ENCODE measurements around the gene SUN3. TPM values are rescaled to one million over a fixed set of nuclear protein-coding genes. Genes with fewer than 3 reads are reported as not detected.

The SUN3 gene
- total RNA-seq, 1 experiment from 2014 or later, result not detected

DNA sequence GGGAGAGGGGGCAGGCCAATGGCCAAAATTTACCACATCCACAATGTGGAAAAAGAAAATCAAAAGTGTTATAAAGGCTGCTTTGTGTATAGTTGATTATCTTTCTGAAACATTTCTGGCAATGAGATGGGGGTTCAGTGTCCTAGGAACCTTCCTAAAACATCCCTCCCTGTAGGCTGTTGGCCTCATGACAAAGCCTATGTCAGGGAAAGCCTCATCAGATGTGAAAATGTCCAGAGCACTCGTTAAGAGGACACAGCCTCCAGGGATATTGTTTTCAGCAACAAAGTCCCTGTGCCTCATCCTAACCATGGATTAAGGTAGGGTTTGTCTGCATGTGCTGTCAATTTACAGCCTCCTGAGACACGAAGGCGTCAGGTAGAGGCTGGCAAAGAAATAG lies 17.0 kb downstream of the SUN3 start:
- H3T11ph ChIP-seq (ENCODE audit: low read length), result no peak overlapping the region
- Mint-ChIP-seq H3K36me3 (ENCODE audit: insufficient read depth in 1 of 3, low read depth in 3 of 3) (no peaks in the 10 kb centered on the region), H3K9me3 (0 out of 5 replicates have a peak, but pooled peaks cover 0 to 2% of the 10 kb centered on the region in 2 experiments), H3K27me3 (ENCODE audit: low read depth) (peaks cover 5% of the 10 kb centered on the region), H3K27ac (no peak overlapping the region), H3K4me1 (peaks cover 0 to 4% of the 10 kb centered on the region in 2 experiments; a peak in 2 of 4 replicates), H3K4me3 (no peak overlapping the region)
- H3K18ac ChIP-seq (ENCODE audit: insufficient read length, low read depth, low read length), result no peak overlapping the region
- no peak overlapping the region for H2AK5ac ChIP-seq (ENCODE audit: insufficient read length, low read length)
- H3K4me1 ChIP-seq (ENCODE audit: insufficient read depth, low read length), result no peaks in the 10 kb centered on the region
- no peak overlapping the region for H3K27ac ChIP-seq (ENCODE audit: insufficient read length, low read depth, low read length)
- H4K20me1 ChIP-seq (ENCODE audit: control insufficient read depth, insufficient read depth, insufficient read length), result no peaks in the 10 kb centered on the region
- H3K23me2 ChIP-seq (ENCODE audit: insufficient read length, low read depth, low read length, poor library complexity, severe bottlenecking), result no peaks in the 10 kb centered on the region
- no peak overlapping the region for H2BK5ac ChIP-seq (ENCODE audit: insufficient read length, low read length)
- H2BK15ac ChIP-seq (ENCODE audit: low read depth, low read length), result no peak overlapping the region
- TF ChIP-seq, protein P1, sequence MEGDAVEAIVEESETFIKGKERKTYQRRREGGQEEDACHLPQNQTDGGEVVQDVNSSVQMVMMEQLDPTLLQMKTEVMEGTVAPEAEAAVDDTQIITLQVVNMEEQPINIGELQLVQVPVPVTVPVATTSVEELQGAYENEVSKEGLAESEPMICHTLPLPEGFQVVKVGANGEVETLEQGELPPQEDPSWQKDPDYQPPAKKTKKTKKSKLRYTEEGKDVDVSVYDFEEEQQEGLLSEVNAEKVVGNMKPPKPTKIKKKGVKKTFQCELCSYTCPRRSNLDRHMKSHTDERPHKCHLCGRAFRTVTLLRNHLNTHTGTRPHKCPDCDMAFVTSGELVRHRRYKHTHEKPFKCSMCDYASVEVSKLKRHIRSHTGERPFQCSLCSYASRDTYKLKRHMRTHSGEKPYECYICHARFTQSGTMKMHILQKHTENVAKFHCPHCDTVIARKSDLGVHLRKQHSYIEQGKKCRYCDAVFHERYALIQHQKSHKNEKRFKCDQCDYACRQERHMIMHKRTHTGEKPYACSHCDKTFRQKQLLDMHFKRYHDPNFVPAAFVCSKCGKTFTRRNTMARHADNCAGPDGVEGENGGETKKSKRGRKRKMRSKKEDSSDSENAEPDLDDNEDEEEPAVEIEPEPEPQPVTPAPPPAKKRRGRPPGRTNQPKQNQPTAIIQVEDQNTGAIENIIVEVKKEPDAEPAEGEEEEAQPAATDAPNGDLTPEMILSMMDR (conservative IDR thresholded peaks at IDR 0.05), result no peak
- no CpG with 5 or more reads among the region's 3 CpGs for WGBS (ENCODE audit: extremely low coverage, insufficient read length, low lambda C conversion rate)
- no peak overlapping the region for H2BK120ac ChIP-seq (ENCODE audit: low read depth, low read length, poor library complexity, severe bottlenecking)
- no peak overlapping the region for H4K91ac ChIP-seq (ENCODE audit: insufficient read length, low read depth, low read length)
- H3K79me1 ChIP-seq (ENCODE audit: insufficient read depth, low read depth, low read length, poor library complexity, severe bottlenecking), result no peaks in the 10 kb centered on the region
- H3K23ac ChIP-seq (ENCODE audit: insufficient read length, low read depth, low read length), result no peak overlapping the region
- no peaks in the 10 kb centered on the region for H3K9me3 ChIP-seq (ENCODE audit: control insufficient read depth, low read depth, low read length)
- no peak for DNase-seq
- no peak overlapping the region for H4K8ac ChIP-seq (replicated peaks; ENCODE audit: insufficient read length, low read depth, low read length)
- no peak overlapping the region for H2BK12ac ChIP-seq (ENCODE audit: insufficient read length, low read depth, low read length)
- no peak overlapping the region for H3K14ac ChIP-seq (ENCODE audit: insufficient read depth, low read length)
- H3K56ac ChIP-seq (ENCODE audit: insufficient read length, low read depth, low read length), result no peak overlapping the region
- H3K4ac ChIP-seq (ENCODE audit: low read depth, low read length), result no peak overlapping the region
- no peak overlapping the region for H2AFZ ChIP-seq (ENCODE audit: low read length)
- H4K5ac ChIP-seq (ENCODE audit: insufficient read length, low read depth, low read length), result no peak overlapping the region
- no peaks in the 10 kb centered on the region for H3K27me3 ChIP-seq (ENCODE audit: insufficient read depth, low read length)
- H3K4me2 ChIP-seq (ENCODE audit: insufficient read depth, insufficient read length, low read length), result no peak overlapping the region
- H3K79me2 ChIP-seq (ENCODE audit: insufficient read depth, low read length), result no peaks in the 10 kb centered on the region
- H3K9ac ChIP-seq (ENCODE audit: extremely low read depth, insufficient read length, low read length), result no peak overlapping the region
- no peak overlapping the region for H2BK20ac ChIP-seq (ENCODE audit: low read depth, low read length, poor library complexity, severe bottlenecking)
